ENCODE measurements around the gene HDGFL2. TPM values are rescaled to one million over a fixed set of nuclear protein-coding genes. Genes with fewer than 3 reads are reported as not detected.
"Not testable (repeated sequence)": the region's sequence is repeated elsewhere in the genome, so short reads cannot be mapped to it uniquely, and the experiment has no call there.

The HDGFL2 gene
- total and polyA plus RNA-seq, 5 donors from 2014 or later = 11.5 to 32.7 (median 12.2) TPM

GRCh38 chr19:4523306-4524110, 51.4 kb downstream of the HDGFL2 start:
- H3K27ac Mint-ChIP-seq = no peak overlapping the region
- no peak overlapping the region for H3K4me3 Mint-ChIP-seq
- H3K27me3 Mint-ChIP-seq = peaks cover 20% of the 10 kb centered on the region
- H3K27ac ChIP-seq (ENCODE audit: insufficient read depth, low read length, poor library complexity, severe bottlenecking) = no peak overlapping the region
- no peak for DNase-seq
- no peaks in the 10 kb centered on the region for H3K4me1 Mint-ChIP-seq
- H3K27me3 ChIP-seq (ENCODE audit: control insufficient read depth, insufficient read depth, low read length) = no peaks in the 10 kb centered on the region
- no peaks in the 10 kb centered on the region for H3K9me3 ChIP-seq (ENCODE audit: control insufficient read depth in 2 of 2, low read length in 2 of 2)
- H3K9me3 Mint-ChIP-seq = peaks cover 0 to 1% (median 0%) of the 10 kb centered on the region in 7 donors
- H3K36me3 ChIP-seq (ENCODE audit: control insufficient read depth, insufficient read depth, low read length) = no peaks in the 10 kb centered on the region
- no peaks in the 10 kb centered on the region for H3K36me3 Mint-ChIP-seq
- H3K4me3 ChIP-seq (ENCODE audit: low read depth, low read length) = no peak overlapping the region
- no peak for ATAC-seq (ENCODE audit: low read depth in 2 of 2)
- H3K4me1 ChIP-seq (ENCODE audit: control insufficient read depth, insufficient read depth, low read length, poor library complexity, severe bottlenecking) = no peaks in the 10 kb centered on the region

- ATAC-seq (ENCODE audit: low read depth in 2 of 2) (peak; percentile 64 to 66), DNase-seq (peak; percentile 47 to 60 (median 54))
- no peaks in the 10 kb centered on the region for H3K36me3 ChIP-seq (ENCODE audit: control insufficient read depth, insufficient read depth, low read length)
- no peak overlapping the region for H3K27ac ChIP-seq (ENCODE audit: insufficient read depth, low read length, poor library complexity, severe bottlenecking)
- H3K27me3 Mint-ChIP-seq = peaks cover 19% of the 10 kb centered on the region
- H3K9me3 ChIP-seq (ENCODE audit: control insufficient read depth in 2 of 2, low read length in 2 of 2) = no peaks in the 10 kb centered on the region
- H3K36me3 Mint-ChIP-seq = no peaks in the 10 kb centered on the region
- no peaks in the 10 kb centered on the region for H3K4me1 ChIP-seq (ENCODE audit: control insufficient read depth, insufficient read depth, low read length, poor library complexity, severe bottlenecking)
- H3K27me3 ChIP-seq (ENCODE audit: control insufficient read depth, insufficient read depth, low read length) = no peaks in the 10 kb centered on the region
- H3K9me3 Mint-ChIP-seq = no peaks in the 10 kb centered on the region
- no peak overlapping the region for H3K4me3 Mint-ChIP-seq
- H3K4me3 ChIP-seq (ENCODE audit: low read depth, low read length) = no peak overlapping the region
- H3K4me1 Mint-ChIP-seq = no peaks in the 10 kb centered on the region
- no peak overlapping the region for H3K27ac Mint-ChIP-seq
Observed at GRCh38 chr19:4524808-4525562, 52.9 kb downstream of the HDGFL2 start.

GRCh38 chr19:4525563-4526002, 53.5 kb downstream of the HDGFL2 start:
- Histone ChIP-seq H3K9me3 (ENCODE audit: control insufficient read depth in 2 of 2, low read length in 2 of 2) (no peaks in the 10 kb centered on the region), H3K27ac (ENCODE audit: insufficient read depth, low read length, poor library complexity, severe bottlenecking) (no peak overlapping the region), H3K27me3 (ENCODE audit: control insufficient read depth, insufficient read depth, low read length) (no peaks in the 10 kb centered on the region), H3K4me3 (ENCODE audit: low read depth, low read length) (no peak overlapping the region), H3K36me3 (ENCODE audit: control insufficient read depth, insufficient read depth, low read length) (no peaks in the 10 kb centered on the region), H3K4me1 (ENCODE audit: control insufficient read depth, insufficient read depth, low read length, poor library complexity, severe bottlenecking) (no peaks in the 10 kb centered on the region)
- no peaks in the 10 kb centered on the region for H3K4me1 Mint-ChIP-seq
- H3K27me3 Mint-ChIP-seq = peaks cover 18% of the 10 kb centered on the region
- no peaks in the 10 kb centered on the region for H3K9me3 Mint-ChIP-seq
- H3K36me3 Mint-ChIP-seq = no peaks in the 10 kb centered on the region
- H3K27ac Mint-ChIP-seq = no peak overlapping the region
- H3K4me3 Mint-ChIP-seq = no peak overlapping the region
- DNase-seq (no peak), ATAC-seq (ENCODE audit: low read depth in 2 of 2) (no peak)

- not testable (repeated sequence) for H3K27me3 Mint-ChIP-seq; H3K4me3 Mint-ChIP-seq; H3K27me3 ChIP-seq (ENCODE audit: control insufficient read depth, insufficient read depth, low read length); H3K36me3 Mint-ChIP-seq; H3K9me3 ChIP-seq (ENCODE audit: control insufficient read depth in 2 of 2, low read length in 2 of 2); H3K36me3 ChIP-seq (ENCODE audit: control insufficient read depth, insufficient read depth, low read length); ATAC-seq (ENCODE audit: low read depth in 2 of 2); H3K9me3 Mint-ChIP-seq; H3K4me1 ChIP-seq (ENCODE audit: control insufficient read depth, insufficient read depth, low read length, poor library complexity, severe bottlenecking); H3K4me1 Mint-ChIP-seq; H3K27ac ChIP-seq (ENCODE audit: insufficient read depth, low read length, poor library complexity, severe bottlenecking); H3K4me3 ChIP-seq (ENCODE audit: low read depth, low read length); H3K27ac Mint-ChIP-seq; DNase-seq
Observed at GRCh38 chr19:4527377-4527776, 55.3 kb downstream of the HDGFL2 start.

- no peak for ATAC-seq (ENCODE audit: low read depth in 2 of 2)
- DNase-seq = no peak
Observed at GRCh38 chr19:4528843-4529242, 56.7 kb downstream of the HDGFL2 start.

GRCh38 chr19:4529924-4530522, 57.9 kb downstream of the HDGFL2 start:
- Histone ChIP-seq H3K4me1 (ENCODE audit: control insufficient read depth, insufficient read depth, low read length, poor library complexity, severe bottlenecking) (peaks cover 1% of the 10 kb centered on the region), H3K27ac (ENCODE audit: insufficient read depth, low read length, poor library complexity, severe bottlenecking) (no peak overlapping the region), H3K36me3 (ENCODE audit: control insufficient read depth, insufficient read depth, low read length) (no peaks in the 10 kb centered on the region), H3K27me3 (ENCODE audit: control insufficient read depth, insufficient read depth, low read length) (no peaks in the 10 kb centered on the region), H3K9me3 (ENCODE audit: control insufficient read depth in 2 of 2, low read length in 2 of 2) (no peaks in the 10 kb centered on the region), H3K4me3 (ENCODE audit: low read depth, low read length) (no peak overlapping the region)
- DNase-seq (no peak), ATAC-seq (ENCODE audit: low read depth in 2 of 2) (no peak)
- no peaks in the 10 kb centered on the region for H3K36me3 Mint-ChIP-seq
- H3K4me3 Mint-ChIP-seq = no peak overlapping the region
- H3K27ac Mint-ChIP-seq = peak overlapping the region in 1 of 3 donors; percentile 68
- peaks cover 4% of the 10 kb centered on the region for H3K27me3 Mint-ChIP-seq
- H3K9me3 Mint-ChIP-seq = peaks cover 0 to 1% (median 0%) of the 10 kb centered on the region in 7 donors
- no peaks in the 10 kb centered on the region for H3K4me1 Mint-ChIP-seq

More at GRCh38 chr19:4528843-4529242, 56.7 kb downstream of the HDGFL2 start:
- no peaks in the 10 kb centered on the region for H3K27me3 ChIP-seq (ENCODE audit: control insufficient read depth, insufficient read depth, low read length)
- H3K36me3 Mint-ChIP-seq = no peaks in the 10 kb centered on the region
- no peaks in the 10 kb centered on the region for H3K9me3 ChIP-seq (ENCODE audit: control insufficient read depth in 2 of 2, low read length in 2 of 2)
- H3K36me3 ChIP-seq (ENCODE audit: control insufficient read depth, insufficient read depth, low read length) = no peaks in the 10 kb centered on the region
- no peaks in the 10 kb centered on the region for H3K9me3 Mint-ChIP-seq
- peak overlapping the region in 1 of 3 donors; percentile 69 for H3K27ac Mint-ChIP-seq
- H3K4me1 ChIP-seq (ENCODE audit: control insufficient read depth, insufficient read depth, low read length, poor library complexity, severe bottlenecking) = no peaks in the 10 kb centered on the region
- no peak overlapping the region for H3K4me3 ChIP-seq (ENCODE audit: low read depth, low read length)
- H3K4me1 Mint-ChIP-seq = no peaks in the 10 kb centered on the region
- H3K27me3 Mint-ChIP-seq = peaks cover 4% of the 10 kb centered on the region
- no peak overlapping the region for H3K27ac ChIP-seq (ENCODE audit: insufficient read depth, low read length, poor library complexity, severe bottlenecking)
- no peak overlapping the region for H3K4me3 Mint-ChIP-seq

- Histone ChIP-seq H3K27ac (ENCODE audit: insufficient read depth, low read length, poor library complexity, severe bottlenecking) (no peak overlapping the region), H3K27me3 (ENCODE audit: control insufficient read depth, insufficient read depth, low read length) (no peaks in the 10 kb centered on the region), H3K4me3 (ENCODE audit: low read depth, low read length) (no peak overlapping the region), H3K36me3 (ENCODE audit: control insufficient read depth, insufficient read depth, low read length) (no peaks in the 10 kb centered on the region), H3K9me3 (ENCODE audit: control insufficient read depth in 2 of 2, low read length in 2 of 2) (no peaks in the 10 kb centered on the region), H3K4me1 (ENCODE audit: control insufficient read depth, insufficient read depth, low read length, poor library complexity, severe bottlenecking) (peaks cover 7% of the 10 kb centered on the region)
- Mint-ChIP-seq H3K36me3 (no peaks in the 10 kb centered on the region), H3K9me3 (peaks cover 0 to 1% (median 0%) of the 10 kb centered on the region in 7 donors), H3K27ac (peak overlapping the region in 1 of 3 donors; percentile 79), H3K4me3 (no peak overlapping the region), H3K4me1 (peaks cover 0 to 4% (median 2%) of the 10 kb centered on the region in 4 donors), H3K27me3 (peaks cover 8% of the 10 kb centered on the region)
- ATAC-seq (ENCODE audit: low read depth in 2 of 2) (no peak), DNase-seq (no peak)
Observed at GRCh38 chr19:4531562-4532165, 59.6 kb downstream of the HDGFL2 start.

Measured in CD4-positive, CD25-positive, alpha-beta regulatory T cell (primary cell).